K562 (cell line): ENCODE results near the gene SPTA1. TPM values are rescaled to one million over a fixed set of nuclear protein-coding genes. Genes with fewer than 3 reads are reported as not detected.
A peak's percentile ranks its signal among the peaks of the same experiment; 100 is the strongest.

Source experiments
- KDM1A ChIP-seq, 2 experiments: fragments of 450-650 bp; IDR thresholded peaks; 2 replicates each; pipeline ENCODE4 v1.6.1; 2016; ENCODE audit warnings: mild to moderate bottlenecking in 2 of 2
- NR2C1 ChIP-seq, 2 experiments: fragments of 450-650 bp; IDR thresholded peaks; 2 replicates each; pipeline ENCODE4 v1.6.1; 2017; ENCODE audit warnings: mild to moderate bottlenecking in 2 of 2, antibody characterized with exemption in 1 of 2, inconsistent platforms in 1 of 2, missing compliant biosample characterization in 1 of 2, missing genetic modification characterization in 1 of 2
- NR4A1 ChIP-seq, 2 experiments: fragments of 250-450 bp in 1 of 2; fragments of 450-650 bp in 1 of 2; sonication (Bioruptor Pico) in 1 of 2; IDR thresholded peaks; 2 replicates each; pipeline versions ENCODE4 v1.4.0 to v1.6.1; 2016 to 2020; ENCODE audit warnings: mild to moderate bottlenecking in 2 of 2, missing compliant biosample characterization in 1 of 2, missing genetic modification characterization in 1 of 2, moderate library complexity in 1 of 2
- RAD51 ChIP-seq: fragments of 450-650 bp; IDR thresholded peaks from 2 replicates; pipeline ENCODE4 v1.7.1; 2016; ENCODE audit warnings: low read depth, mild to moderate bottlenecking, borderline replicate concordance
- SUPT5H ChIP-seq: fragments of 450-650 bp; IDR thresholded peaks from 2 replicates; pipeline ENCODE4 v1.6.1; 2016
- TAF7 ChIP-seq: fragments of 450-650 bp; IDR thresholded peaks from 2 replicates; pipeline ENCODE4 v1.6.1; 2016; ENCODE audit warnings: missing genetic modification characterization, missing compliant biosample characterization
- ZBTB8A ChIP-seq: fragments of 450-650 bp; IDR thresholded peaks from 2 replicates; pipeline ENCODE4 v1.6.1; 2018; ENCODE audit warnings: mild to moderate bottlenecking, moderate library complexity; ENCODE audit not compliant: partially characterized antibody
- ZNF282 ChIP-seq: sonication (generic); formaldehyde crosslinking; IDR thresholded peaks from 2 replicates; pipeline ENCODE4 v1.8.1; 2023; ENCODE audit warnings: missing genetic modification reagents
- ZNF717 ChIP-seq: fragments of 250-450 bp; sonication (Bioruptor Pico); IDR thresholded peaks from 2 replicates; pipeline ENCODE4 v1.5.0; 2021
- ZNF76 ChIP-seq: fragments of 250-450 bp; sonication (Bioruptor Pico); IDR thresholded peaks from 2 replicates; pipeline ENCODE4 v1.4.0; 2020; ENCODE audit warnings: mild to moderate bottlenecking, moderate library complexity, borderline replicate concordance
- polyA plus RNA-seq, 8 experiments: library from polyadenylated mRNA; depleted of rRNA in 4 of 8; stranded (reverse) in 5 of 8; unstranded in 3 of 8; fragments of >200 nt; fragmentation: Nextera tagmentation in 2 of 8; fragmentation: Illumina TruSeq in 1 of 8; extraction: Ambion mirVana in 2 of 8; extraction: Trizol in 1 of 8; gene quantifications; 2 replicates each; pipeline versions ENCODE4 v1.2.1 to v1.2.3, GENCODE V29; 2011 to 2014; ENCODE audit warnings: inconsistent platforms in 1 of 8, missing spikeins in 1 of 8
- total RNA-seq, 7 experiments: library from RNA; depleted of rRNA in 6 of 7; stranded (reverse); fragments of >200 nt in 6 of 7; fragmentation: Illumina TruSeq in 2 of 7; extraction: Trizol in 2 of 7; gene quantifications; 2 replicates each; pipeline versions ENCODE4 v1.2.1 to v1.2.3, GENCODE V29; 2011 to 2021; ENCODE audit warnings: low replicate concordance in 1 of 7
- TF ChIP-seq, protein P1 (sequence below): fragments of 450-650 bp; IDR thresholded peaks from 2 replicates; pipeline ENCODE4 v1.6.1; 2016; ENCODE audit warnings: mild to moderate bottlenecking, moderate library complexity
- TF ChIP-seq, protein P2 (sequence below): sonication (generic); formaldehyde crosslinking; IDR thresholded peaks from 2 replicates; pipeline ENCODE4 v1.8.1; 2023; ENCODE audit warnings: missing genetic modification reagents, mild to moderate bottlenecking, borderline replicate concordance

Gene SPTA1
- total and polyA plus RNA-seq, 9 of the 15 experiments (the other 6 are each of a cell fraction or from before 2014, with no cell fraction given): 11.0 to 62.1 (median 45.9) TPM

DNA sequence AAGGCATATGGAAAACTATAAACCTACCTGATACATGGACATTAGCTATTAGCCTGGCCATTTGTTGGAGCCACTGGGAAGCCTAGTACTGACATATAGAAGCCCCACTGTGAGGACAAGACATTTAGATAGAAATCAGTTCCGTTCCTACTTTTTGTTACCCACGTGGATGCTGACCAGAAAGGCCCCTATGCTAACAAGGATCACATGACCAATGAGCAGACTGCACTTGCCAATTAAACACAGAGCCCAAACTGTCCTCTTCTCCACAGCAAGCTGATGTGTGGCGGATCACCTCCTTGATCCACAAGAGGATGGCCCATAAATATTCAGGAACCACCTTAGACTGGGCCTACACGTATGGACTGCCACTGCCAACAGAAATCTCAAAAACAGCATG is 45.2 kb upstream of the SPTA1 start (continued):
- TF ChIP-seq, protein P1, sequence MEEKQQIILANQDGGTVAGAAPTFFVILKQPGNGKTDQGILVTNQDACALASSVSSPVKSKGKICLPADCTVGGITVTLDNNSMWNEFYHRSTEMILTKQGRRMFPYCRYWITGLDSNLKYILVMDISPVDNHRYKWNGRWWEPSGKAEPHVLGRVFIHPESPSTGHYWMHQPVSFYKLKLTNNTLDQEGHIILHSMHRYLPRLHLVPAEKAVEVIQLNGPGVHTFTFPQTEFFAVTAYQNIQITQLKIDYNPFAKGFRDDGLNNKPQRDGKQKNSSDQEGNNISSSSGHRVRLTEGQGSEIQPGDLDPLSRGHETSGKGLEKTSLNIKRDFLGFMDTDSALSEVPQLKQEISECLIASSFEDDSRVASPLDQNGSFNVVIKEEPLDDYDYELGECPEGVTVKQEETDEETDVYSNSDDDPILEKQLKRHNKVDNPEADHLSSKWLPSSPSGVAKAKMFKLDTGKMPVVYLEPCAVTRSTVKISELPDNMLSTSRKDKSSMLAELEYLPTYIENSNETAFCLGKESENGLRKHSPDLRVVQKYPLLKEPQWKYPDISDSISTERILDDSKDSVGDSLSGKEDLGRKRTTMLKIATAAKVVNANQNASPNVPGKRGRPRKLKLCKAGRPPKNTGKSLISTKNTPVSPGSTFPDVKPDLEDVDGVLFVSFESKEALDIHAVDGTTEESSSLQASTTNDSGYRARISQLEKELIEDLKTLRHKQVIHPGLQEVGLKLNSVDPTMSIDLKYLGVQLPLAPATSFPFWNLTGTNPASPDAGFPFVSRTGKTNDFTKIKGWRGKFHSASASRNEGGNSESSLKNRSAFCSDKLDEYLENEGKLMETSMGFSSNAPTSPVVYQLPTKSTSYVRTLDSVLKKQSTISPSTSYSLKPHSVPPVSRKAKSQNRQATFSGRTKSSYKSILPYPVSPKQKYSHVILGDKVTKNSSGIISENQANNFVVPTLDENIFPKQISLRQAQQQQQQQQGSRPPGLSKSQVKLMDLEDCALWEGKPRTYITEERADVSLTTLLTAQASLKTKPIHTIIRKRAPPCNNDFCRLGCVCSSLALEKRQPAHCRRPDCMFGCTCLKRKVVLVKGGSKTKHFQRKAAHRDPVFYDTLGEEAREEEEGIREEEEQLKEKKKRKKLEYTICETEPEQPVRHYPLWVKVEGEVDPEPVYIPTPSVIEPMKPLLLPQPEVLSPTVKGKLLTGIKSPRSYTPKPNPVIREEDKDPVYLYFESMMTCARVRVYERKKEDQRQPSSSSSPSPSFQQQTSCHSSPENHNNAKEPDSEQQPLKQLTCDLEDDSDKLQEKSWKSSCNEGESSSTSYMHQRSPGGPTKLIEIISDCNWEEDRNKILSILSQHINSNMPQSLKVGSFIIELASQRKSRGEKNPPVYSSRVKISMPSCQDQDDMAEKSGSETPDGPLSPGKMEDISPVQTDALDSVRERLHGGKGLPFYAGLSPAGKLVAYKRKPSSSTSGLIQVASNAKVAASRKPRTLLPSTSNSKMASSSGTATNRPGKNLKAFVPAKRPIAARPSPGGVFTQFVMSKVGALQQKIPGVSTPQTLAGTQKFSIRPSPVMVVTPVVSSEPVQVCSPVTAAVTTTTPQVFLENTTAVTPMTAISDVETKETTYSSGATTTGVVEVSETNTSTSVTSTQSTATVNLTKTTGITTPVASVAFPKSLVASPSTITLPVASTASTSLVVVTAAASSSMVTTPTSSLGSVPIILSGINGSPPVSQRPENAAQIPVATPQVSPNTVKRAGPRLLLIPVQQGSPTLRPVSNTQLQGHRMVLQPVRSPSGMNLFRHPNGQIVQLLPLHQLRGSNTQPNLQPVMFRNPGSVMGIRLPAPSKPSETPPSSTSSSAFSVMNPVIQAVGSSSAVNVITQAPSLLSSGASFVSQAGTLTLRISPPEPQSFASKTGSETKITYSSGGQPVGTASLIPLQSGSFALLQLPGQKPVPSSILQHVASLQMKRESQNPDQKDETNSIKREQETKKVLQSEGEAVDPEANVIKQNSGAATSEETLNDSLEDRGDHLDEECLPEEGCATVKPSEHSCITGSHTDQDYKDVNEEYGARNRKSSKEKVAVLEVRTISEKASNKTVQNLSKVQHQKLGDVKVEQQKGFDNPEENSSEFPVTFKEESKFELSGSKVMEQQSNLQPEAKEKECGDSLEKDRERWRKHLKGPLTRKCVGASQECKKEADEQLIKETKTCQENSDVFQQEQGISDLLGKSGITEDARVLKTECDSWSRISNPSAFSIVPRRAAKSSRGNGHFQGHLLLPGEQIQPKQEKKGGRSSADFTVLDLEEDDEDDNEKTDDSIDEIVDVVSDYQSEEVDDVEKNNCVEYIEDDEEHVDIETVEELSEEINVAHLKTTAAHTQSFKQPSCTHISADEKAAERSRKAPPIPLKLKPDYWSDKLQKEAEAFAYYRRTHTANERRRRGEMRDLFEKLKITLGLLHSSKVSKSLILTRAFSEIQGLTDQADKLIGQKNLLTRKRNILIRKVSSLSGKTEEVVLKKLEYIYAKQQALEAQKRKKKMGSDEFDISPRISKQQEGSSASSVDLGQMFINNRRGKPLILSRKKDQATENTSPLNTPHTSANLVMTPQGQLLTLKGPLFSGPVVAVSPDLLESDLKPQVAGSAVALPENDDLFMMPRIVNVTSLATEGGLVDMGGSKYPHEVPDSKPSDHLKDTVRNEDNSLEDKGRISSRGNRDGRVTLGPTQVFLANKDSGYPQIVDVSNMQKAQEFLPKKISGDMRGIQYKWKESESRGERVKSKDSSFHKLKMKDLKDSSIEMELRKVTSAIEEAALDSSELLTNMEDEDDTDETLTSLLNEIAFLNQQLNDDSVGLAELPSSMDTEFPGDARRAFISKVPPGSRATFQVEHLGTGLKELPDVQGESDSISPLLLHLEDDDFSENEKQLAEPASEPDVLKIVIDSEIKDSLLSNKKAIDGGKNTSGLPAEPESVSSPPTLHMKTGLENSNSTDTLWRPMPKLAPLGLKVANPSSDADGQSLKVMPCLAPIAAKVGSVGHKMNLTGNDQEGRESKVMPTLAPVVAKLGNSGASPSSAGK: peak; percentile 15; the same call in 1 of the 2 replicates
- TF ChIP-seq, protein P2, sequence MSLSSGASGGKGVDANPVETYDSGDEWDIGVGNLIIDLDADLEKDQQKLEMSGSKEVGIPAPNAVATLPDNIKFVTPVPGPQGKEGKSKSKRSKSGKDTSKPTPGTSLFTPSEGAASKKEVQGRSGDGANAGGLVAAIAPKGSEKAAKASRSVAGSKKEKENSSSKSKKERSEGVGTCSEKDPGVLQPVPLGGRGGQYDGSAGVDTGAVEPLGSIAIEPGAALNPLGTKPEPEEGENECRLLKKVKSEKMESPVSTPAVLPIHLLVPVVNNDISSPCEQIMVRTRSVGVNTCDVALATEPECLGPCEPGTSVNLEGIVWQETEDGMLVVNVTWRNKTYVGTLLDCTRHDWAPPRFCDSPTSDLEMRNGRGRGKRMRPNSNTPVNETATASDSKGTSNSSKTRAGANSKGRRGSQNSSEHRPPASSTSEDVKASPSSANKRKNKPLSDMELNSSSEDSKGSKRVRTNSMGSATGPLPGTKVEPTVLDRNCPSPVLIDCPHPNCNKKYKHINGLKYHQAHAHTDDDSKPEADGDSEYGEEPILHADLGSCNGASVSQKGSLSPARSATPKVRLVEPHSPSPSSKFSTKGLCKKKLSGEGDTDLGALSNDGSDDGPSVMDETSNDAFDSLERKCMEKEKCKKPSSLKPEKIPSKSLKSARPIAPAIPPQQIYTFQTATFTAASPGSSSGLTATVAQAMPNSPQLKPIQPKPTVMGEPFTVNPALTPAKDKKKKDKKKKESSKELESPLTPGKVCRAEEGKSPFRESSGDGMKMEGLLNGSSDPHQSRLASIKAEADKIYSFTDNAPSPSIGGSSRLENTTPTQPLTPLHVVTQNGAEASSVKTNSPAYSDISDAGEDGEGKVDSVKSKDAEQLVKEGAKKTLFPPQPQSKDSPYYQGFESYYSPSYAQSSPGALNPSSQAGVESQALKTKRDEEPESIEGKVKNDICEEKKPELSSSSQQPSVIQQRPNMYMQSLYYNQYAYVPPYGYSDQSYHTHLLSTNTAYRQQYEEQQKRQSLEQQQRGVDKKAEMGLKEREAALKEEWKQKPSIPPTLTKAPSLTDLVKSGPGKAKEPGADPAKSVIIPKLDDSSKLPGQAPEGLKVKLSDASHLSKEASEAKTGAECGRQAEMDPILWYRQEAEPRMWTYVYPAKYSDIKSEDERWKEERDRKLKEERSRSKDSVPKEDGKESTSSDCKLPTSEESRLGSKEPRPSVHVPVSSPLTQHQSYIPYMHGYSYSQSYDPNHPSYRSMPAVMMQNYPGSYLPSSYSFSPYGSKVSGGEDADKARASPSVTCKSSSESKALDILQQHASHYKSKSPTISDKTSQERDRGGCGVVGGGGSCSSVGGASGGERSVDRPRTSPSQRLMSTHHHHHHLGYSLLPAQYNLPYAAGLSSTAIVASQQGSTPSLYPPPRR: no peak
- TF ChIP-seq NR4A1 (CRISPR knock-in tag; IDR thresholded peaks at IDR 0.05) (no peak), NR4A1 (tag; IDR thresholded peaks at IDR 0.05) (0 out of 2 replicates have a peak, but pooled peaks have one; percentile 39), SUPT5H (no peak), TAF7 (no peak), NR2C1 (IDR thresholded peaks at IDR 0.05) (no peak), NR2C1 (tag; IDR thresholded peaks at IDR 0.05) (0 out of 2 replicates have a peak, but pooled peaks have one; percentile 14), ZNF282 (CRISPR knock-in tag) (no peak), ZNF76 (CRISPR knock-in tag) (no peak), ZBTB8A (no peak), KDM1A (IDR thresholded peaks at IDR 0.05) (no peak), ZNF717 (CRISPR knock-in tag) (no peak), RAD51 (peak; percentile 51; the same call in 1 of the 2 replicates)
